ENCODE results near the gene GABRE.

GABRE gene

DNA sequence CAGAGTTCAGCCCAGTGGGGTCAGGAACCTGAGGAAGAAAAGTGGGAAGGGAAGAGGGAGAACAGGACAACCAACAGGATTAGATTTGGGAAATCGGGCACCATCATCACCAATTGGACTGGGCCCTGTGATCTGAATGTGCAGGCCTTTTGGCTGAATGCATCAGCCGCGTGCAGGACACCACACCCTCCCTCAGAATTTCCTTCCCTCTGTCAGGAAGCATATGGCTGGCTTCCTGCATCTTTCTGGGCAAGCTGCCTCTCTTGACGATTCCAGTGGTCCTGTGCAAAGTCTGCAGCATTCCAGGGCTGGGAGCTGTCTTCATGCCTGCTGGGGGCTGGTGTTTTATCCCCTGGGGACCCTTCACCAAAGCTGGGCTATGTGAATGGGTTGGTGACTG lies 45.4 kb downstream of the GABRE start:
- no CpG with 5 or more reads among the region's 4 CpGs for WGBS (ENCODE audit: extremely low coverage, insufficient coverage, low lambda C conversion rate)
- Histone ChIP-seq H3K4me1 (ENCODE audit: control insufficient read depth, low read depth, low read length) (no peaks in the 10 kb centered on the region), H3K4me3 (ENCODE audit: low read length) (no peak overlapping the region), H4K5ac (ENCODE audit: low read length) (no peak overlapping the region), H2AK5ac (ENCODE audit: low read length) (no peak overlapping the region), H3K27me3 (ENCODE audit: insufficient read depth, low read length, poor library complexity) (no peaks in the 10 kb centered on the region), H3K9ac (ENCODE audit: low read length) (no peak overlapping the region), H3K79me1 (ENCODE audit: low read length) (no peaks in the 10 kb centered on the region), H3K56ac (ENCODE audit: low read length) (no peak overlapping the region), H3K18ac (ENCODE audit: low read length) (no peak overlapping the region), H3K4ac (ENCODE audit: low read depth, low read length) (no peak overlapping the region), H2BK15ac (replicated peaks; ENCODE audit: low read depth) (no peak overlapping the region), H2BK120ac (ENCODE audit: low read depth, low read length) (no peak overlapping the region), H3K4me2 (ENCODE audit: low read length) (no peak overlapping the region), H3K27ac (ENCODE audit: low read depth, low read length) (no peak overlapping the region), H3K23ac (ENCODE audit: low read length) (no peak overlapping the region), H3K79me2 (ENCODE audit: control insufficient read depth, insufficient read depth, low read length) (no peaks in the 10 kb centered on the region), H4K8ac (ENCODE audit: low read depth, low read length) (no peak overlapping the region), H3K36me3 (ENCODE audit: control insufficient read depth, insufficient read depth, low read length) (no peaks in the 10 kb centered on the region), H2BK5ac (ENCODE audit: low read length) (no peak overlapping the region)
- no peak for DNase-seq

DNA sequence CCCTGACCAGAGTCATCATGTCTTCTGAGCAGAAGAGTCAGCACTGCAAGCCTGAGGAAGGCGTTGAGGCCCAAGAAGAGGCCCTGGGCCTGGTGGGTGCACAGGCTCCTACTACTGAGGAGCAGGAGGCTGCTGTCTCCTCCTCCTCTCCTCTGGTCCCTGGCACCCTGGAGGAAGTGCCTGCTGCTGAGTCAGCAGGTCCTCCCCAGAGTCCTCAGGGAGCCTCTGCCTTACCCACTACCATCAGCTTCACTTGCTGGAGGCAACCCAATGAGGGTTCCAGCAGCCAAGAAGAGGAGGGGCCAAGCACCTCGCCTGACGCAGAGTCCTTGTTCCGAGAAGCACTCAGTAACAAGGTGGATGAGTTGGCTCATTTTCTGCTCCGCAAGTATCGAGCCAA lies 50.8 kb downstream of the GABRE start:
- H3K27ac ChIP-seq (ENCODE audit: low read depth, low read length): no peak overlapping the region
- no peak overlapping the region for H3K4me2 ChIP-seq (ENCODE audit: low read length)
- H3K36me3 ChIP-seq (ENCODE audit: control insufficient read depth, insufficient read depth, low read length): no peaks in the 10 kb centered on the region
- DNase-seq: no peak
- H3K4me3 ChIP-seq (ENCODE audit: low read length): no peak overlapping the region
- no peak overlapping the region for H3K23ac ChIP-seq (ENCODE audit: low read length)
- H4K5ac ChIP-seq (ENCODE audit: low read length): no peak overlapping the region
- H3K56ac ChIP-seq (ENCODE audit: low read length): no peak overlapping the region
- no peaks in the 10 kb centered on the region for H3K79me1 ChIP-seq (ENCODE audit: low read length)
- no peaks in the 10 kb centered on the region for H3K27me3 ChIP-seq (ENCODE audit: insufficient read depth, low read length, poor library complexity)
- H2BK5ac ChIP-seq (ENCODE audit: low read length): no peak overlapping the region
- no peak overlapping the region for H2BK15ac ChIP-seq (replicated peaks; ENCODE audit: low read depth)
- no peaks in the 10 kb centered on the region for H3K79me2 ChIP-seq (ENCODE audit: control insufficient read depth, insufficient read depth, low read length)
- H4K8ac ChIP-seq (ENCODE audit: low read depth, low read length): no peak overlapping the region
- H3K9ac ChIP-seq (ENCODE audit: low read length): no peak overlapping the region
- no peaks in the 10 kb centered on the region for H3K4me1 ChIP-seq (ENCODE audit: control insufficient read depth, low read depth, low read length)
- no peak overlapping the region for H2BK120ac ChIP-seq (ENCODE audit: low read depth, low read length)
- no peak overlapping the region for H3K4ac ChIP-seq (ENCODE audit: low read depth, low read length)
- H3K18ac ChIP-seq (ENCODE audit: low read length): no peak overlapping the region
- no CpG with 5 or more reads among the region's 6 CpGs for WGBS (ENCODE audit: extremely low coverage, insufficient coverage, low lambda C conversion rate)
- H2AK5ac ChIP-seq (ENCODE audit: low read length): no peak overlapping the region

DNA sequence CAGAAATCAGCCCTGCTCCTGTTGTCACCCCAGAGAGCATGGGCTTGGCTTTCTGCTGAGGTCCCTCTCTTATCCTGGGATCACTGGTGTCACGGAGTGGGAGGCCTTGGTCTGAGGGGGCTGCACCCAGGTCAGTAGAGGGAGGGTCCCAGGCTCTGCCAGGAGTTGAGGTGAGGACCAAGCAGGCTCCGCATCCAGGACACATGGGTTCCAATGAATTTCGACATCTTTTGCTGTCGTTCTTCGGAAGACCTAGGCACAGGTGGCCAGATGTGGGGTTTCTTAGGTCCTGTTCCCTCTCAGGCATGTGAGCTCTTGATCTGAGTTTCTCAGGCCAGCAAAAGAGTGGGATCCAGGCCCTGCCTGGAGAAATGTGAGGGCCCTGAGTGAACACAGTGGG lies 51.8 kb downstream of the GABRE start:
- no CpG with 5 or more reads among the region's 5 CpGs for WGBS (ENCODE audit: extremely low coverage, insufficient coverage, low lambda C conversion rate)
- H3K4me2 ChIP-seq (ENCODE audit: low read length): no peak overlapping the region

DNA sequence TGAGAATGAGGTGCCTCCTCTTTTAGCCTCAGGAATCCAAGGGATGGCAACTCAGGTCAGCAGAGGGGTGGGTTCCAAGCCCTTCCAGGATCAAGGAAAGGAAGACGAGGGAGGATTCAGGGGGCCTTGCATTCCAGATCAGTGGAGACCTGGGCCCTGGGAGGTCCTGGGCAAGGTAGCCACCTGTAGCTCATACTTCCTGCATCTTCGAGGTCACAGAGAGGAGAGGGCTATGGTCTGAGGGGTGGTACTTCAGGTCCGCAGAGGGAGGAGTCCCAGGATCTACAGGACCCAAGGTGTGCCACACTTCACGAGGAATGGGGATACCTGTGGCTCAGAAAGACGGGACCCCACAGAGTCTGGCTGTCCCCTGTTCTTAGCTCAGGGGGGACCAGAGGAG lies 52.6 kb downstream of the GABRE start:
- DNase-seq: no peak
- no peak overlapping the region for H3K4ac ChIP-seq (ENCODE audit: low read depth, low read length)
- no peak overlapping the region for H4K5ac ChIP-seq (ENCODE audit: low read length)
- no peak overlapping the region for H3K9ac ChIP-seq (ENCODE audit: low read length)
- no CpG with 5 or more reads among the region's 5 CpGs for WGBS (ENCODE audit: extremely low coverage, insufficient coverage, low lambda C conversion rate)
- H3K18ac ChIP-seq (ENCODE audit: low read length): no peak overlapping the region
- no peaks in the 10 kb centered on the region for H3K36me3 ChIP-seq (ENCODE audit: control insufficient read depth, insufficient read depth, low read length)
- H3K56ac ChIP-seq (ENCODE audit: low read length): no peak overlapping the region
- H3K79me2 ChIP-seq (ENCODE audit: control insufficient read depth, insufficient read depth, low read length): no peaks in the 10 kb centered on the region
- no peak overlapping the region for H2BK5ac ChIP-seq (ENCODE audit: low read length)
- no peaks in the 10 kb centered on the region for H3K4me1 ChIP-seq (ENCODE audit: control insufficient read depth, low read depth, low read length)
- no peak overlapping the region for H3K23ac ChIP-seq (ENCODE audit: low read length)
- no peak overlapping the region for H3K27ac ChIP-seq (ENCODE audit: low read depth, low read length)
- no peak overlapping the region for H3K4me2 ChIP-seq (ENCODE audit: low read length)
- H4K8ac ChIP-seq (ENCODE audit: low read depth, low read length): no peak overlapping the region
- H2BK15ac ChIP-seq (replicated peaks; ENCODE audit: low read depth): no peak overlapping the region
- no peak overlapping the region for H3K4me3 ChIP-seq (ENCODE audit: low read length)
- H2AK5ac ChIP-seq (ENCODE audit: low read length): no peak overlapping the region
- no peak overlapping the region for H2BK120ac ChIP-seq (ENCODE audit: low read depth, low read length)
- no peaks in the 10 kb centered on the region for H3K27me3 ChIP-seq (ENCODE audit: insufficient read depth, low read length, poor library complexity)
- no peaks in the 10 kb centered on the region for H3K79me1 ChIP-seq (ENCODE audit: low read length)

More for the DNA sequence above, 51.8 kb downstream of the GABRE start:
- no peak for DNase-seq
- H3K79me2 ChIP-seq (ENCODE audit: control insufficient read depth, insufficient read depth, low read length): no peaks in the 10 kb centered on the region
- H2BK15ac ChIP-seq (replicated peaks; ENCODE audit: low read depth): no peak overlapping the region
- no peak overlapping the region for H4K8ac ChIP-seq (ENCODE audit: low read depth, low read length)
- H3K27me3 ChIP-seq (ENCODE audit: insufficient read depth, low read length, poor library complexity): no peaks in the 10 kb centered on the region
- H2AK5ac ChIP-seq (ENCODE audit: low read length): no peak overlapping the region
- H3K18ac ChIP-seq (ENCODE audit: low read length): no peak overlapping the region
- no peak overlapping the region for H3K27ac ChIP-seq (ENCODE audit: low read depth, low read length)
- H3K9ac ChIP-seq (ENCODE audit: low read length): no peak overlapping the region
- no peak overlapping the region for H3K23ac ChIP-seq (ENCODE audit: low read length)
- no peaks in the 10 kb centered on the region for H3K4me1 ChIP-seq (ENCODE audit: control insufficient read depth, low read depth, low read length)
- H2BK120ac ChIP-seq (ENCODE audit: low read depth, low read length): no peak overlapping the region
- no peaks in the 10 kb centered on the region for H3K36me3 ChIP-seq (ENCODE audit: control insufficient read depth, insufficient read depth, low read length)
- no peak overlapping the region for H4K5ac ChIP-seq (ENCODE audit: low read length)
- no peak overlapping the region for H3K4me3 ChIP-seq (ENCODE audit: low read length)
- no peak overlapping the region for H3K4ac ChIP-seq (ENCODE audit: low read depth, low read length)
- H3K56ac ChIP-seq (ENCODE audit: low read length): no peak overlapping the region
- no peak overlapping the region for H2BK5ac ChIP-seq (ENCODE audit: low read length)
- no peaks in the 10 kb centered on the region for H3K79me1 ChIP-seq (ENCODE audit: low read length)

DNA sequence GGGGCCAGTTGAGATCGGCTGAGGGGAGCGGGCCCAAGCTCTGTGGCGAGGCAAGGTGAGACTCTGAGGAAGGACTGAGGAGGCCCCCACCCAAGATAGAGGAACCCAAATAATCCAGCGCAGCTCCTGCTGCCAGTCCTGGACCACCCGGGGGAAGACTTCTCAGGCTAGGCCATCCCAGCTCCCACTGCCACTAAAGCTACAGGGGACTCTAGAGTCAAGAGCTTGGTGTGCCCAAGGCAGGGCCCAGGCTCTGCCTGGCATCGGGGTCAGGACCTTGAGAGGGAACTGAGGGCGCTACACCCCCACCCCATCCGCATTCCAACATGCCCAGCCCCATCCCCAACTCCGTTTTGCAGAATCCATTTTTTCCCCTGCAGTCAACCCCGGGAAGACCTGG lies 53.2 kb downstream of the GABRE start:
- H3K23ac ChIP-seq (ENCODE audit: low read length): no peak overlapping the region
- H3K79me2 ChIP-seq (ENCODE audit: control insufficient read depth, insufficient read depth, low read length): no peaks in the 10 kb centered on the region
- no peak overlapping the region for H2BK15ac ChIP-seq (replicated peaks; ENCODE audit: low read depth)
- H3K56ac ChIP-seq (ENCODE audit: low read length): no peak overlapping the region
- no peak overlapping the region for H3K4me2 ChIP-seq (ENCODE audit: low read length)
- no peaks in the 10 kb centered on the region for H3K79me1 ChIP-seq (ENCODE audit: low read length)
- no peak overlapping the region for H4K5ac ChIP-seq (ENCODE audit: low read length)
- H3K18ac ChIP-seq (ENCODE audit: low read length): no peak overlapping the region
- no peak overlapping the region for H3K4me3 ChIP-seq (ENCODE audit: low read length)
- H3K27ac ChIP-seq (ENCODE audit: low read depth, low read length): no peak overlapping the region
- no peak overlapping the region for H2BK5ac ChIP-seq (ENCODE audit: low read length)
- no peak overlapping the region for H3K9ac ChIP-seq (ENCODE audit: low read length)
- H2BK120ac ChIP-seq (ENCODE audit: low read depth, low read length): no peak overlapping the region
- no peaks in the 10 kb centered on the region for H3K36me3 ChIP-seq (ENCODE audit: control insufficient read depth, insufficient read depth, low read length)
- no peak overlapping the region for H3K4ac ChIP-seq (ENCODE audit: low read depth, low read length)
- H3K27me3 ChIP-seq (ENCODE audit: insufficient read depth, low read length, poor library complexity): no peaks in the 10 kb centered on the region
- no peak overlapping the region for H4K8ac ChIP-seq (ENCODE audit: low read depth, low read length)
- H2AK5ac ChIP-seq (ENCODE audit: low read length): no peak overlapping the region
- no peaks in the 10 kb centered on the region for H3K4me1 ChIP-seq (ENCODE audit: control insufficient read depth, low read depth, low read length)
- no peak for DNase-seq
- no CpG with 5 or more reads among the region's 10 CpGs for WGBS (ENCODE audit: extremely low coverage, insufficient coverage, low lambda C conversion rate)

DNA sequence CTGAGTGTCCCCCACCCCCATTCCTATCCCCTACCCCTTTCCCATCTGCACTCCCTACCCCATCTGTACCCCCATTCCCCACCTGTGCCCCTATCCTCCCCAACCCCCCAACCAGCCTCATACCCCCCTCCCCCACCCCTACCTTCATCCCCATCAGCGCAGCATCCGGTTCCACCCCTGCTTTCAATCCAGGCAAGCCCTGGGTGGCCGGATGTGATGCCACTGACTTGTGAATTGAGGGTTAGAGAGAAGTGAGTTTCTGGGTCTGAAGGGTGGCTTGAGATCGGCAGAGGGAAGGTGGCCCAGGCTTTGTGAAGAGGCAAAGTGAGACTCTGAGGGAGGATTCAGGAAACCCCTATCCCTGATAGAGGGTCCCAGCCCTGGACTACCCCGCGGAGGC lies 53.9 kb downstream of the GABRE start:
- H3K9ac ChIP-seq (ENCODE audit: low read length): no peak overlapping the region

More for the DNA sequence above, 53.9 kb downstream of the GABRE start:
- no peak overlapping the region for H2AK5ac ChIP-seq (ENCODE audit: low read length)
- no peak overlapping the region for H3K4me2 ChIP-seq (ENCODE audit: low read length)
- no peak overlapping the region for H4K8ac ChIP-seq (ENCODE audit: low read depth, low read length)
- no peak overlapping the region for H3K23ac ChIP-seq (ENCODE audit: low read length)
- no peak overlapping the region for H4K5ac ChIP-seq (ENCODE audit: low read length)
- no peak overlapping the region for H3K4ac ChIP-seq (ENCODE audit: low read depth, low read length)
- DNase-seq: no peak
- no peaks in the 10 kb centered on the region for H3K27me3 ChIP-seq (ENCODE audit: insufficient read depth, low read length, poor library complexity)
- H2BK15ac ChIP-seq (replicated peaks; ENCODE audit: low read depth): no peak overlapping the region
- H3K4me3 ChIP-seq (ENCODE audit: low read length): no peak overlapping the region
- no peak overlapping the region for H2BK5ac ChIP-seq (ENCODE audit: low read length)
- no peak overlapping the region for H2BK120ac ChIP-seq (ENCODE audit: low read depth, low read length)
- no CpG with 5 or more reads among the region's 6 CpGs for WGBS (ENCODE audit: extremely low coverage, insufficient coverage, low lambda C conversion rate)
- no peaks in the 10 kb centered on the region for H3K79me2 ChIP-seq (ENCODE audit: control insufficient read depth, insufficient read depth, low read length)
- no peak overlapping the region for H3K27ac ChIP-seq (ENCODE audit: low read depth, low read length)
- H3K36me3 ChIP-seq (ENCODE audit: control insufficient read depth, insufficient read depth, low read length): no peaks in the 10 kb centered on the region
- no peak overlapping the region for H3K56ac ChIP-seq (ENCODE audit: low read length)
- no peaks in the 10 kb centered on the region for H3K4me1 ChIP-seq (ENCODE audit: control insufficient read depth, low read depth, low read length)
- no peak overlapping the region for H3K18ac ChIP-seq (ENCODE audit: low read length)
- H3K79me1 ChIP-seq (ENCODE audit: low read length): no peaks in the 10 kb centered on the region
